ENCODE data around the gene SLC14A1.

Gene SLC14A1

GRCh38 chr18:45760462-45761036 lies 36.6 kb downstream of the SLC14A1 start:
- DNase-seq (ENCODE audit: low read depth): no peak

- DNase-seq (ENCODE audit: low read depth): no peak
Measured at GRCh38 chr18:45761512-45762114, 37.6 kb downstream of the SLC14A1 start.

GRCh38 chr18:45764000-45764686 lies 40.2 kb downstream of the SLC14A1 start:
- no peak for DNase-seq (ENCODE audit: low read depth)

GRCh38 chr18:45765796-45766195 lies 41.8 kb downstream of the SLC14A1 start:
- no peak for DNase-seq (ENCODE audit: low read depth)

- DNase-seq (ENCODE audit: low read depth): no peak
Measured at GRCh38 chr18:45771587-45772480, 47.9 kb downstream of the SLC14A1 start.

GRCh38 chr18:45774065-45774521 lies 50.1 kb downstream of the SLC14A1 start:
- DNase-seq (ENCODE audit: low read depth): no peak

- DNase-seq (ENCODE audit: low read depth): peak; percentile 54
Measured at GRCh38 chr18:45775241-45775676, 51.3 kb downstream of the SLC14A1 start.

GRCh38 chr18:45775743-45776142 lies 51.8 kb downstream of the SLC14A1 start:
- DNase-seq (ENCODE audit: low read depth): no peak

GRCh38 chr18:45777393-45777792 lies 53.4 kb downstream of the SLC14A1 start:
- no peak for DNase-seq (ENCODE audit: low read depth)

- no peak for DNase-seq (ENCODE audit: low read depth)
Measured at GRCh38 chr18:45780568-45780967, 56.6 kb downstream of the SLC14A1 start.

- no peak for DNase-seq (ENCODE audit: low read depth)
Measured at GRCh38 chr18:45782662-45783061, 58.7 kb downstream of the SLC14A1 start.

- no peak for DNase-seq (ENCODE audit: low read depth)
Measured at GRCh38 chr18:45783097-45784075, 59.4 kb downstream of the SLC14A1 start.

- DNase-seq (ENCODE audit: low read depth): no peak
Measured at GRCh38 chr18:45785134-45785533, 61.2 kb downstream of the SLC14A1 start.

GRCh38 chr18:45786941-45787340 lies 63.0 kb downstream of the SLC14A1 start:
- no peak for DNase-seq (ENCODE audit: low read depth)

- DNase-seq (ENCODE audit: low read depth): no peak
Measured at GRCh38 chr18:45787346-45787745, 63.4 kb downstream of the SLC14A1 start.

GRCh38 chr18:45788861-45789260 lies 64.9 kb downstream of the SLC14A1 start:
- no peak for DNase-seq (ENCODE audit: low read depth)

- no peak for DNase-seq (ENCODE audit: low read depth)
Measured at GRCh38 chr18:45792506-45793263, 68.7 kb downstream of the SLC14A1 start.

- DNase-seq (ENCODE audit: low read depth): no peak
Measured at GRCh38 chr18:45793264-45793965, 69.4 kb downstream of the SLC14A1 start.

- DNase-seq (ENCODE audit: low read depth): no peak
Measured at GRCh38 chr18:45801416-45802004, 77.5 kb downstream of the SLC14A1 start.
